GM19023 (cell line): ENCODE data around the gene THAP2.

Experiments used
- ATAC-seq: cut with Tn5 transposase; IDR thresholded peaks from one replicate; pipeline ENCODE4 v1.9.1; 2021; ENCODE audit warnings: mild to moderate bottlenecking, moderate library complexity; ENCODE audit not compliant: unreplicated experiment

THAP2 gene

GRCh38 chr12:71663561-71664410 lies at the start of gene THAP2, which contains the start of gene ZFC3H1:
Gene THAP2 (plus strand): TSS chr12:71664301. CDS start chr12:71664510, 209 bp downstream.
Gene ZFC3H1 (minus strand): TSS chr12:71663848. CDS start chr12:71663610, 238 bp downstream.
- peak; percentile 87 for ATAC-seq

- ATAC-seq = no peak
Measured at GRCh38 chr12:71621938-71622337, 42.2 kb upstream of the THAP2 start.

DNA sequence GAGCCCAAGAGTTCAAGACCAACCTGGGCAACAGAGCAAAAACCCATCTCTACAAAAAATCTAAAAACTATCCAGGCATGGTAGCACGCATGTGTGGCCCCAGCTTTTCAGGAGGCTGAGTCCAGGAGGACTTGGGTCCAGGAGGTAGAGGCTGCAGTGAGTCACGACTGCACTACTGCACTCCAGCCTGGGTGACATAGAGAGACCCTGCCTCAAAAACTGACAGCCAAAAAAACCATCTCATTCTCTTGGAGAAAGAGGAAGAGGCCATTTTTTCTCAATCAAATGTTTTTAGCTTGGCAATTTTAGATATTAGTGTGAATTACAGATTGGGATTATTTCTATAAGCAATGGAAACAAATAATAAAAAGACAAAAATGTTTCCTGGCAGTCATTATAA lies 38.6 kb upstream of the THAP2 start:
- ATAC-seq = no peak

GRCh38 chr12:71626098-71626497 lies 38.0 kb upstream of the THAP2 start:
- peak; percentile 64 for ATAC-seq

DNA sequence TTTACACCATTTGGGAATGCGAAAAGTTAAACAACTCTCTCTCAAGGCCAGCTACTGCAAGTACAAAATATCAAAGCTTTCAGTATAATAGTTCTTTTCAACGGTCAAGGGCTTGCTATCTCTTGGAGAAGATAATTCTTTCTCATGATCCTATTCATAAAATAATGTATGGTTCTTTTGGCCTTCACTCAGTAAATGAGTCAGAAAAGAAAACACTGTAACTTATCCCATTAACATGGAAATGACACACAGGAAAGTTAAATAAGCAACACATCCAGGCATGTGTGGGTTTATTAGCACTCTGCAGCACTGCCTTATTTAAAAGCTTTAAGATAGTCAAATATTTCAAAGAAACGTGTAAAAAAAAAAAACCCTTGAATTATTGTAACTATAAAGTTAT lies 37.3 kb upstream of the THAP2 start:
- no peak for ATAC-seq

GRCh38 chr12:71627438-71628002 lies 36.6 kb upstream of the THAP2 start:
- ATAC-seq = no peak

GRCh38 chr12:71636704-71637115 lies 27.4 kb upstream of the THAP2 start:
- peak; percentile 47 for ATAC-seq

DNA sequence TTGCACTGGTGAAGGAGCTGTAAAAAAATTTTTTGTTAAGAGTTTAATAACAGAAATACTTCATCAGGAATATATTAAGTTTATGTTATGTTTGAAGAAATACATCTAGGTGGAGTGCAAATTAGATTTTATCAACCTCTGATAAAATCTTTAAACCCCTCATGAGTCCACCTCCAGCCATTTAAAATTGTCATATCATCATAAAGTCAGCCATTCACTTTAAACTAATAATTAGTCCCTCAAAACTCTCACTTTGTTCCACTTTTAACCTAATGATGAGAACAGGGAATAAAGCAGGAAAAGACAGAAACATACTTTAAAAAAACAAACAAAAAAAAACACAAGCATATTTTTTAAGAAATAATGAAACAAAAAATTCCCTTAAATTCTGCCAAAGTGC lies 25.6 kb upstream of the THAP2 start:
- ATAC-seq = no peak

- no peak for ATAC-seq
Measured at GRCh38 chr12:71639341-71639760, 24.8 kb upstream of the THAP2 start.

DNA sequence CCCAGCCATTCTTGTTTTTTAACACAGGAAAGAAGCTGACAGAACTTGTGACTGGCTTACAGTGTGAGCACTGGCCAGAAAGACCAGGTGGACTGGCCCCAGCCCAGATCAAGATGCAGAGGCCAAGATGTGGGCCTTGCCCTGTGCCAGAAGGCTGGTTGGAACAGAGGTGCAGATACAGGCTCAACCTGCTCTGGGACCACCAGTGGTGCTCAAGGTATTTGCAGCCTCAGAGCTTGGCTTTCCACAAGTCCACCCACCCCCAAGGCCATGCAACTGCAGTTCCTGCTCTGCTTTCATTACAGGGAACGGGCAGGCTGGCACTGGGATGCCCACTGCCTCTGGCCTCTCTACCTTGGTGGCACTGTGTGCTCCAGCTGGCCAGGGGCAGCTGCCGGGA lies 23.8 kb upstream of the THAP2 start:
- ATAC-seq = no peak

GRCh38 chr12:71641390-71641789 lies 22.7 kb upstream of the THAP2 start:
- no peak for ATAC-seq

GRCh38 chr12:71642264-71642663 lies 21.8 kb upstream of the THAP2 start:
- ATAC-seq = no peak

DNA sequence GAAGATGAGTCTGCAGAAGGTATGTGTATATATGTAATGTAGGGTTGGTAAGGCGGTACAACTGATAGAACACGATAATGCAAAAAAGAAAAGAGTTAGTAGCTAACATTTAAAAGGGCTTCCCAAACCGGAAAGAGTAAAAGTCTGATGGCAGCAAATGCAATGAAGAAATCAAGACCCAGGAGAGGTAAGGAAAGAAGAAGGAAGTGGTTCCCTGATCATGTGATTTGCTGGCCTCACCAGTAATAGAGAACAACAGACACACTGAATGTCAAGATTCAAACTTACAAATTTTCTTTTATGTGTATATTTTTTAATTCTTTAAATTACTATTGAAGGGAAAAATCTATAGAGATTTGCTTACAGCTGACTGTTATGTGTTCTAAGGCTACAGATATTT lies 18.8 kb upstream of the THAP2 start:
- no peak for ATAC-seq

DNA sequence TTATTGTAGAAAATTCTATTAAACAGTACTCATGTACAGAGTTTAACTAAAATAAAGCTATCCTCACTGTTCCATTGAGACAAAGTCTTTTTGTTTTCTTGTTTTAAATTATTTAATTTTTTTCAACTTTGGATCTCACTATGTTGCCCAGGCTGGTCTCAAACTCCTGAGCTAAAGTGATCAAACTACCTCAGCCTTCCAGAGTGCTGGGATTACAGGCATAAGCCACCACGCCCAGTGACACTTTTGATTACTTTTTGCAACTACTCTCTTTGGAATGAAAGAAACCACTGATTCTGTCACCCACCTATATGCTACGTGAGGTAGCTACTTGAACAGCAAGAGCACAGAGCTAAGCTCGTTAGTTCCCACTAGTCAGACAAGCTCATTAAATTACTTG lies 17.6 kb upstream of the THAP2 start:
- no peak for ATAC-seq

- no peak for ATAC-seq
Measured at GRCh38 chr12:71648537-71648936, 15.6 kb upstream of the THAP2 start.

- ATAC-seq = no peak
Measured at GRCh38 chr12:71649401-71649800, 14.7 kb upstream of the THAP2 start.

- no peak for ATAC-seq
Measured at GRCh38 chr12:71652656-71653055, 11.4 kb upstream of the THAP2 start.

DNA sequence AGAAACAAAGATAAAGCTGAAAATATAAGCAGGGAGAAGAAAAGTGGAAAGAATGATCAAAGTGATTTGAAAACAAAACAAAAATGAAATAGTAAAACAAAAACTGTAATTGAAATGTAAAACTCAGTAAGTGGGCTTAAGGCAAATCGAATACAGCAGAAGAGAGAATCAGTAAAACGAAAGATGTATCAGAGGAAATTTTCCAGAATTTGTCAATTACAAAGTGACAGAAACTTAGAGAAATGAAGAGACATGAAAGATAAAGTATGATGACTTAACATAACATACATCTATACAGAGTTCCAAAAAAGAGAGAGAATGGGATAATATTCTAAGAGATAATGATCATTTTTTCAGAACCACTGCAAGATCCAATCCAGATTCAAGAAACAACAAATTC lies 11.0 kb upstream of the THAP2 start:
- no peak for ATAC-seq

- no peak for ATAC-seq
Measured at GRCh38 chr12:71654200-71654599, 9.9 kb upstream of the THAP2 start.

GRCh38 chr12:71655495-71655894 lies 8.6 kb upstream of the THAP2 start:
- ATAC-seq = no peak

- no peak for ATAC-seq
Measured at GRCh38 chr12:71655907-71656306, 8.2 kb upstream of the THAP2 start.

DNA sequence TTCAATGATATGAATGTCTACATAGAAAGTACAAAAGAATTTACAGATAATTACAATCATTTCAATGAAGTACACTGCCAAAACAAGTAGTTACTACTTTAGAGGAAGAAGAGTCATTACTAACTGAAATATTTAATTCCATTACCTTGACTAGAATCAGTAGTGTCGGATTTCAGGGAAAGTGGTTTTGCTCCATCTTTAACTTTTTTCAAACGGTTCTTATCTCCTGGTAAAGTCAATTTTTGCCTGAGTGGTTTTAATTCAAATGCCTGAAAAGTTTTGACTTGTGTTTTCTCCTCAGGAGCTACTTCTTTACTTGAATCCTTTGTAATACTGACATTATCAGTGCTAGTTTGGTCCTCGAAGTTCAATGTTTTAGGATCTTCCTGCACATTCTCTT lies 7.4 kb upstream of the THAP2 start:
- ATAC-seq = no peak
